HCT116 (cell line): Measurements from ENCODE around the gene EVI5L. TPM values are rescaled to one million over a fixed set of nuclear protein-coding genes. Genes with fewer than 3 reads are reported as not detected.

Experiments used
- ATAC-seq: fragments of 200-7000 bp; cut with Tn5 transposase; 2 replicates; pipeline ENCODE4 v1.9.1; 2020; ENCODE audit warnings: mild to moderate bottlenecking, moderate library complexity
- BruUV-seq: library from RNA; stranded (reverse); fragments of 400-500 nt; replicated peaks from 2 replicates; lab custom pipeline; 2021; lab: Mats Ljungman, UMichigan
- CTCF ChIA-PET: fragments of 300-600 bp; sonication (Branson Sonifier 250); formaldehyde crosslinking; loops from one replicate; lab custom pipeline; 2021; ENCODE audit warnings: antibody characterized with exemption; lab: Charles Lee
- POLR2A ChIA-PET: fragments of 300-600, 350-600 bp; sonication (Branson Sonifier 250); formaldehyde crosslinking; loops from one replicate; lab custom pipeline; 2021; ENCODE audit warnings: antibody characterized with exemption; lab: Charles Lee
- RAD21 ChIA-PET, 2 experiments: fragments of 300-600 bp; sonication (Branson Sonifier 250); formaldehyde crosslinking; loops; one replicate each; lab custom pipeline; 2023; ENCODE audit warnings: low total read pairs in 2 of 2; ENCODE audit not compliant: uncharacterized antibody in 2 of 2, unreplicated experiment in 2 of 2, low non-redundant PET in 1 of 2; lab: Charles Lee
- DNase-seq: peaks from one replicate; pipeline ENCODE4 v3.0.0-alpha.2; 2010; ENCODE audit warnings: low read depth, low spot score
- H2AFZ ChIP-seq: fragments of 200-600 bp; shearing (Covaris generic), sonication (generic); 2 replicates; pipeline ENCODE4 v1.6.1; 2017; ENCODE audit warnings: low read depth, mixed run types, mixed read lengths, antibody characterized with exemption, low read length; ENCODE audit not compliant: poor library complexity, severe bottlenecking
- H3K27ac ChIP-seq: 2 replicates; pipeline ENCODE4 v1.5.1; 2012; ENCODE audit warnings: low read depth, low read length
- H3K27me3 ChIP-seq: fragments of 200-600 bp; sonication (generic); 2 replicates; pipeline ENCODE4 v1.6.1; 2016; ENCODE audit warnings: mixed run types, low read length, mixed read lengths; ENCODE audit not compliant: insufficient read depth
- H3K36me3 ChIP-seq, 2 experiments: fragments of 200-500 bp in 1 of 2; fragments of 200-600 bp in 1 of 2; sonication (Bioruptor generic) in 1 of 2; sonication (generic) in 1 of 2; 2 replicates each; pipeline versions ENCODE4 v1.5.1 to v1.6.1; 2014 to 2016; ENCODE audit warnings: low read length in 2 of 2, inconsistent platforms in 1 of 2, mixed read lengths in 1 of 2, mixed run types in 1 of 2; ENCODE audit not compliant: insufficient read depth in 2 of 2, control insufficient read depth in 1 of 2
- H3K4me1 ChIP-seq, 2 experiments: fragments of 200-600 bp in 1 of 2; sonication (generic) in 1 of 2; 2 replicates each; pipeline versions ENCODE4 v1.5.1 to v1.6.1; 2012 to 2017; ENCODE audit warnings: low read length in 2 of 2, inconsistent platforms in 1 of 2, mild to moderate bottlenecking in 1 of 2, mixed read lengths in 1 of 2, mixed run types in 1 of 2, moderate library complexity in 1 of 2; ENCODE audit not compliant: insufficient read depth in 2 of 2, control insufficient read depth in 1 of 2
- H3K4me2 ChIP-seq: fragments of 200-600 bp; sonication (generic); 2 replicates; pipeline ENCODE4 v1.6.1; 2017; ENCODE audit warnings: mixed run types, low read length, mixed read lengths
- H3K4me3 ChIP-seq, 2 experiments: fragments of 200-600 bp in 1 of 2; sonication (generic) in 1 of 2; replicated peaks in 1 of 2; 2 replicates each; pipeline ENCODE4 v1.5.1; 2011 to 2016; ENCODE audit warnings: low read length in 2 of 2, control low read depth in 1 of 2, low read depth in 1 of 2, mild to moderate bottlenecking in 1 of 2, mixed read lengths in 1 of 2, mixed run types in 1 of 2
- H3K79me2 ChIP-seq: fragments of 200-600 bp; sonication (generic); 2 replicates; pipeline ENCODE4 v1.6.1; 2017; ENCODE audit warnings: mild to moderate bottlenecking, mixed run types, low read length, moderate library complexity, mixed read lengths; ENCODE audit not compliant: insufficient read depth
- H3K9ac ChIP-seq: fragments of 200-600 bp; sonication (generic); 2 replicates; pipeline ENCODE4 v1.6.1; 2016; ENCODE audit warnings: low read length, mixed read lengths
- H3K9me2 ChIP-seq: fragments of 200-600 bp; sonication (generic), shearing (Covaris generic); 2 replicates; pipeline ENCODE4 v1.6.1; 2017; ENCODE audit warnings: mixed run types, mild to moderate bottlenecking, moderate library complexity; ENCODE audit not compliant: insufficient read depth
- H3K9me3 ChIP-seq, 2 experiments: fragments of 200-500 bp in 1 of 2; fragments of 200-600 bp in 1 of 2; sonication (Bioruptor generic) in 1 of 2; sonication (generic) in 1 of 2; 2 replicates each; pipeline ENCODE4 v1.6.1; 2014 to 2017; ENCODE audit warnings: low read length in 2 of 2, mixed read lengths in 2 of 2, inconsistent platforms in 1 of 2, low read depth in 1 of 2, mild to moderate bottlenecking in 1 of 2, mixed run types in 1 of 2, moderate library complexity in 1 of 2; ENCODE audit not compliant: control insufficient read depth in 1 of 2, insufficient read depth in 1 of 2
- H4K20me1 ChIP-seq: fragments of 200-600 bp; sonication (generic), shearing (Covaris generic); 2 replicates; pipeline ENCODE4 v1.6.1; 2017; ENCODE audit warnings: mixed run types, mild to moderate bottlenecking, moderate library complexity; ENCODE audit not compliant: insufficient read depth
- ATF3 ChIP-seq: IDR thresholded peaks from 2 replicates; pipeline ENCODE4 v1.6.1; 2012
- CBX3 ChIP-seq: IDR thresholded peaks from 2 replicates; pipeline ENCODE4 v1.6.1; 2012; ENCODE audit warnings: low read depth
- EGR1 ChIP-seq: IDR thresholded peaks from 2 replicates; pipeline ENCODE4 v1.6.1; 2012; ENCODE audit warnings: low read depth
- ELF1 ChIP-seq: IDR thresholded peaks from 2 replicates; pipeline ENCODE4 v1.6.1; 2012; ENCODE audit warnings: low read depth, borderline replicate concordance
- EZH2 ChIP-seq: fragments of 200-600 bp; sonication (generic); IDR thresholded peaks from 2 replicates; pipeline ENCODE4 v1.6.1; 2017; ENCODE audit warnings: antibody characterized with exemption, mixed run types
- EZH2phosphoT487 ChIP-seq: fragments of 200-600 bp; IDR thresholded peaks from 2 replicates; pipeline ENCODE4 v1.6.1; 2018; ENCODE audit warnings: antibody characterized with exemption, borderline replicate concordance
- JUND ChIP-seq: IDR thresholded peaks from 2 replicates; pipeline ENCODE4 v1.6.1; 2012
- MAX ChIP-seq: IDR thresholded peaks from 2 replicates; pipeline ENCODE4 v1.6.1; 2012
- POLR2AphosphoS5 ChIP-seq: IDR thresholded peaks from 2 replicates; pipeline ENCODE4 v1.6.1; 2011; ENCODE audit warnings: mild to moderate bottlenecking, low read depth, low read length, moderate library complexity
- RAD21 ChIP-seq: IDR thresholded peaks from 2 replicates; pipeline ENCODE4 v1.6.1; 2012; ENCODE audit warnings: low read depth, mild to moderate bottlenecking
- REST ChIP-seq: IDR thresholded peaks from 2 replicates; pipeline ENCODE4 v1.6.1; 2012; ENCODE audit warnings: low read depth
- SP1 ChIP-seq: IDR thresholded peaks from 2 replicates; pipeline ENCODE4 v1.6.1; 2012; ENCODE audit warnings: low read depth
- SRF ChIP-seq: IDR thresholded peaks from 2 replicates; pipeline ENCODE4 v1.6.1; 2012; ENCODE audit warnings: low read depth
- TCF7L2 ChIP-seq: IDR thresholded peaks from 2 replicates; pipeline ENCODE4 v1.7.0; 2011; ENCODE audit warnings: borderline replicate concordance, inconsistent platforms; ENCODE audit not compliant: insufficient read depth, insufficient read length; ENCODE audit errors: extremely low read depth
- YY1 ChIP-seq: IDR thresholded peaks from 2 replicates; pipeline ENCODE4 v1.6.1; 2011; ENCODE audit warnings: low read length, low read depth, moderate library complexity, mild to moderate bottlenecking; ENCODE audit not compliant: insufficient replicate concordance; ENCODE audit errors: extremely low read depth
- ZFX ChIP-seq: fragments of 450-650 bp; IDR thresholded peaks from 2 replicates; pipeline ENCODE4 v1.6.1; 2017
- intact Hi-C: fragments of 100-400 bp; cut with micrococcal nuclease; formaldehyde crosslinking; loops from 2 replicates; pipeline ENCODE4 v1.10.0; 2022
- total RNA-seq: library from RNA; stranded (reverse); gene quantifications from one replicate; pipeline ENCODE4 v1.2.1, GENCODE V29; 2021; ENCODE audit not compliant: unreplicated experiment

Gene EVI5L
- total RNA-seq, 1 experiment from 2014 or later: 15.0 TPM

GRCh38 chr19:7848779-7849457, 18.9 kb downstream of the EVI5L start:
- DNase-seq (no peak), ATAC-seq (no peak)
- H3K9ac ChIP-seq: no peak overlapping the region
- CTCF ChIA-PET: no interaction called here
- H3K27ac ChIP-seq: no peak overlapping the region
- POLR2A ChIA-PET: no interaction called here
- H3K4me1 ChIP-seq: peaks cover 11 to 13% of the 10 kb centered on the region in 2 experiments; a peak in 3 of 4 replicates
- no peak overlapping the region for H3K4me2 ChIP-seq
- TF ChIP-seq POLR2AphosphoS5 (no peak), ELF1 (no peak), JUND (no peak), ATF3 (no peak), SRF (no peak), TCF7L2 (no peak), REST (no peak), SP1 (no peak), RAD21 (no peak), EGR1 (no peak), MAX (no peak), CBX3 (no peak), ZFX (no peak), YY1 (no peak), EZH2 (no peak), EZH2phosphoT487 (no peak)
- no peaks in the 10 kb centered on the region for H3K27me3 ChIP-seq
- no peaks in the 10 kb centered on the region for H3K9me3 ChIP-seq
- no peaks in the 10 kb centered on the region for H3K79me2 ChIP-seq
- no peak overlapping the region for H3K4me3 ChIP-seq
- H2AFZ ChIP-seq: no peak overlapping the region
- no peaks in the 10 kb centered on the region for H4K20me1 ChIP-seq
- no peaks in the 10 kb centered on the region for H3K36me3 ChIP-seq
- intact Hi-C loops: no loop called here
- no TSS peak for BruUV-seq
- no peaks in the 10 kb centered on the region for H3K9me2 ChIP-seq
- RAD21 ChIA-PET: interaction anchor here in 1 of 2 experiments (0.7 kb wide), 1 partner anchor 494 kb away, joined by 3 read pairs; no protein-coding TSS in a partner anchor
